CD4-positive, alpha-beta T cell treated with Interleukin-6 at 100 ng/mL for 8 hours (primary cell): Measurements from ENCODE around the gene SRPRA.
"Not testable (repeated sequence)": the region's sequence is repeated elsewhere in the genome, so short reads cannot be mapped to it uniquely, and the experiment has no call there.

Experiments used
- DNase-seq: peaks from one replicate; pipeline ENCODE4 v3.0.0-alpha.2; 2020; ENCODE audit warnings: mixed read lengths, low spot score

Gene SRPRA

GRCh38 chr11:126282736-126283591 is 14.3 kb upstream of the SRPRA start, which contains the start of gene TIRAP:
TIRAP (plus strand) TSS chr11:126283093; CDS start chr11:126290895, 7,802 bp downstream.
- DNase-seq, result peak; percentile 48

DNA sequence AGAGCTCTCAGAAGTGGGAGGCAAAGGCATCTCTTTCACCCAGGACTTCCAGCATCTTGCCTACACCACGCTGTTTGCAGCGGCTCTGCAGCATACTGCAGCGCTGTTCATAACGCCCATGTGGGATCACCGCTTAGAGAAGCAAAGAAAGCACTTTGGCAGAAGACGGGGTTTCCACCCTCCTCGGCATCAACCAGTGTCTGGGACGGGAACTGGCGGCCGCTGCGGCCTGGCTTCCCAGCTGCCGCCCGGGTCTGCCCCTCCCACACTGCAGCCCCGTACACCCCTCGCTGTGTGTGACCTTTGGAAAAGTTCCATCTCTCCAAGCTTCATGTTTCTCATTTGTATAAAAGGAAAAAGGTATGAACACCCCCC is 13.7 kb upstream of the SRPRA start:
- DNase-seq, result peak; percentile 35

- DNase-seq, result no peak
Measured at GRCh38 chr11:126281666-126282175, 13.0 kb upstream of the SRPRA start.

GRCh38 chr11:126281245-126281644 is 12.6 kb upstream of the SRPRA start:
- DNase-seq, result no peak

GRCh38 chr11:126280595-126280994 is 11.9 kb upstream of the SRPRA start:
- no peak for DNase-seq

- no peak for DNase-seq
Measured at GRCh38 chr11:126279191-126279590, 10.5 kb upstream of the SRPRA start.

- no peak for DNase-seq
Measured at GRCh38 chr11:126277780-126278179, 9.1 kb upstream of the SRPRA start.

- DNase-seq, result no peak
Measured at GRCh38 chr11:126277322-126277721, 8.6 kb upstream of the SRPRA start.

- DNase-seq, result no peak
Measured at GRCh38 chr11:126268361-126268707, 361 bp downstream of the SRPRA start.

- DNase-seq, result no peak
Measured at GRCh38 chr11:126267650-126268049, 1.0 kb downstream of the SRPRA start.

- no peak for DNase-seq
Measured at GRCh38 chr11:126265811-126266210, 2.9 kb downstream of the SRPRA start.

GRCh38 chr11:126263489-126263888 is 5.2 kb downstream of the SRPRA start:
- no peak for DNase-seq

GRCh38 chr11:126262216-126262615 is 6.5 kb downstream of the SRPRA start:
- no peak for DNase-seq

DNA sequence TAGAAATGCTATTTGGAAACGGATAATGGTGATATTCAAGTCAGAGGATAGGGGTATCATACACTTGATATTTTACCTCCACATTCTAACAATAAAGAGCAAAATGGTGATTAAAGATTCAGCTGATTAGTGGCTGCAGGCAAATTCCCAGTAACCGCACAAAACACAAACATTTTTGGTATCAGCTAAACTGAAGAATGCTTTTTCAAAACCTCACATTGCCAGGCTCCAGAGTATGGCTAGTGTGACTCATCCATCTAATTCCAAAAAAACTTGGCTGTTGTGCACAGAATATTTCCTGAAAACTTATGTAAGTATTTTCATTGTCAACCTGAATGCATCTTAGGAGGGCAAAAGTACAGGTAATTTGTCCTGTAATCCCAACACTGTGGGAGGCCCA is 10.9 kb downstream of the SRPRA start:
- no peak for DNase-seq

- no peak for DNase-seq
Measured at GRCh38 chr11:126257144-126257543, 11.6 kb downstream of the SRPRA start.

- DNase-seq, result no peak
Measured at GRCh38 chr11:126256216-126256615, 12.5 kb downstream of the SRPRA start.

GRCh38 chr11:126255507-126255906 is 13.2 kb downstream of the SRPRA start:
- DNase-seq, result not testable (repeated sequence)

DNA sequence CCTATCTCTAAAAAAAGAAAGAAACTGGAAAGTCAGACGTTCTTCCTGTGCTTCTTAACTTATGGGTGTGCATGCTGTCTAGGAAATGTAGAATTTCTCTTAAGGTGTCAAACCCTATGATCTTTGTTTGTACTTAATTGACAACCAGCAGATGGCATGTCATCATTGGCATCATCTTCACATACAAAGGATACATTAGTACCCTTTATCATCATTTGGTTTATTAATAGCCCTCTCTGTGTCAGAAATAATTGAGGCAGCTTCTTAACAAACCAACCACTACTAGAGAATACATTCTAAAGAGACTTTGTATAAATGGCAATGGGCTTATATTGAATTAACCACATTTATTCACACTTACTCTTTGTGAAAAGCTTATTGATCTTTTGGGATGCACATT is 13.9 kb downstream of the SRPRA start:
- DNase-seq, result no peak

DNA sequence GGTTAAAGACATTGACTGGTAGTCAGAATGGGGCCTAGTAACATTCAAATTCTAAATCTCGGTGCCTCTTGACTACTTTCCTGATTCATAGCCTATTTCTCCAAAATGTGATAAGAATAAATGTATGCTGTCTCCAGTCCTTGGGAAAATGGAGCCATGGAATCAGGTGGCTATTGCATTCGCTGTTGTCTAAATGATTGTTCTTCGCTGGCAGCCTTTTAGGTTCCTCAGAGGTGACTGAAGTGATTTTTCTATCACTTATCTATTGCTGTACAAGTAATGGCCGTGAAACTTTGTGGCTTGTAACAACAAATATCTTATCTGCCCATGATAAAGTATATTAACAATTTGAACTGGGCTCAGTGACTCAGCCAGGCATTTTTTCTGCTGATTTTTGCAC is 15.4 kb downstream of the SRPRA start:
- DNase-seq, result no peak

DNA sequence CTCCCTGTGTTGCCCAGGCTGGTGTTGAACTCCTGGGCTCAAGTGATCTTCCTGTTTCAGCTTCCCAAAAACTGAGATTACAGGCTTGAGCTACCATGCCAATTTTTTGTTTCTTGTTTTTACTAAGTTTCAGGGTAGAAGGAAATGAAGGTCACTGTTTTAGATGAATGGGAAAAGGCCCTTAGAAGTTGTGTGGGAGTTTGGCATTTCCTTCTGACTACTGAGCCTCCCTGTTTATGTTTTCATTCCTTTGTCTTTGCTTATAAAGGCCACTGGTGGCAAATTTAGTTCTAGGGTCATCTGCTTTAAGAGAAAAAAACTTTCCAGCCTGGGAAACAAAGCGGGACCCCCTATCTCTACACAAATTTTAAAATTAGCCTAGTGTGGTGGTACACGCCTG is 22.1 kb downstream of the SRPRA start:
- DNase-seq, result no peak

GRCh38 chr11:126233391-126233790 is 35.3 kb downstream of the SRPRA start:
- no peak for DNase-seq

DNA sequence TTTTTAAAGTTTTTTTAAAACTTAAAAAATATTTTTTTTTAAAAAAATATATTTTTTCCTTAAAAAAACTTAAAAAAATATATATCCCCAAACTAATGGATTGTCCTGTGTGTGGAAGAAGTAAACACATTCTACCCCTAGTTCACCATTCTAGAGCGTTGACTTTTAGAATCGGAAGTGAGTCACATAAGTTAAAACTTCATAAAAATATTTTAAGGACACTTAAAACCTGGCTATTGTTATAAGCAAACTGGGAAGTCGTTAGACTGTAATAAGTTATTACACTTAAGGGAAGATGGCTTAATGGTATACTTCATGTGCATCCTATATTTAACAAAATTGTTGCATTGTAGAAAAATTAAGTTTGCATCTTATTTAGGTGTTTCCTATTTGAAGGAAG is 36.0 kb downstream of the SRPRA start:
- DNase-seq, result no peak

DNA sequence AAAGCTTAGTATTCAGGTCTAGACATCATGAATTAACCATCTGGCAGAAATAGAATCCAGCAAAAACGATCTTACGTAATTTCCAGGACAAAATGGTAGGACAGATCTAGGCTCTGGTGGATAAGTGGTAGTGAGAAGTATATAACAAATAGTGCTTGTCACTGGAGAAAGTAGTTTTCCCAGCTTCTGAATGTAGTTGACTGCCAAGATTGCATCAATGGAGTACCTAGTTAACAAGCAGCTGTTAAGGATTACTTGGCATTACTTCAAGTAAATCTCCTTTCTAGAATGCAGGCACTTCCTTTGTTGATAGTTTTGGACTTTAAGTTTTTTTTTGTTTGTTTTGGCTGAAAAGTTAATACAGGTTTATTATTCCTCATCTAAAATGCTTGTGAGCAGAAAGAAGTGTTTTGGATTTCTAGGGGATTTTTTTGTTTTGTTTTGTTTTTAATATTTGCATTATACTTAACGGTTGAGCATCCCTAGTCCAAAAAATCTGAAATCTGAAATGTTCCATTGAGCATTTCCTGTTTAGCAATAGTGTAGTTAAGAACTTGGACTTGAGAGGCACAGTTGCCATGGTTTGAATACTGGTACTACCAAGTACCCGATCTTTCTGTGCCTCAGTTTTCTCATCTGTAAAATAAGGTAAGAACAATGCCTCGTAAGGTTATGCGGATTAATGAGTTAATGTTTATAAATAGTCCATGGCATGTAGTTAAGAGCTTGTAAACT is 36.8 kb downstream of the SRPRA start:
- no peak for DNase-seq
